ENCODE data around the gene PJA2.
A peak's percentile ranks its signal among the peaks of the same experiment; 100 is the strongest.

PJA2 gene

GRCh38 chr5:109324931-109325330 is 84.8 kb downstream of the PJA2 start:
- peak; percentile 41 for DNase-seq (ENCODE audit: low read depth)
- H3K4me3 ChIP-seq (replicated peaks; ENCODE audit: low read depth, low read length): no peak overlapping the region
- TF ChIP-seq CTCF (IDR thresholded peaks at IDR 0.05; ENCODE audit: low read length, missing control alignments): no peak

- no peak for TF ChIP-seq CTCF (IDR thresholded peaks at IDR 0.05; ENCODE audit: low read length, missing control alignments)
- no peak overlapping the region for H3K4me3 ChIP-seq (replicated peaks; ENCODE audit: low read depth, low read length)
- no peak for DNase-seq (ENCODE audit: low read depth)
These were observed 85.4 kb downstream of the PJA2 start for GRCh38 chr5:109324351-109324750.

GRCh38 chr5:109322694-109323093 is 87.1 kb downstream of the PJA2 start:
- H3K4me3 ChIP-seq (replicated peaks; ENCODE audit: low read depth, low read length): no peak overlapping the region
- no peak for TF ChIP-seq CTCF (IDR thresholded peaks at IDR 0.05; ENCODE audit: low read length, missing control alignments)
- no peak for DNase-seq (ENCODE audit: low read depth)

GRCh38 chr5:109319351-109319750 is 90.4 kb downstream of the PJA2 start:
- no peak for DNase-seq (ENCODE audit: low read depth)
- TF ChIP-seq CTCF (IDR thresholded peaks at IDR 0.05; ENCODE audit: low read length, missing control alignments): no peak
- no peak overlapping the region for H3K4me3 ChIP-seq (replicated peaks; ENCODE audit: low read depth, low read length)

- no peak for DNase-seq (ENCODE audit: low read depth)
- TF ChIP-seq CTCF (IDR thresholded peaks at IDR 0.05; ENCODE audit: low read length, missing control alignments): no peak
- no peak overlapping the region for H3K4me3 ChIP-seq (replicated peaks; ENCODE audit: low read depth, low read length)
These were observed 91.2 kb downstream of the PJA2 start for GRCh38 chr5:109318455-109319108.

GRCh38 chr5:109316634-109317033 is 93.1 kb downstream of the PJA2 start:
- no peak overlapping the region for H3K4me3 ChIP-seq (replicated peaks; ENCODE audit: low read depth, low read length)
- TF ChIP-seq CTCF (IDR thresholded peaks at IDR 0.05; ENCODE audit: low read length, missing control alignments): no peak
- DNase-seq (ENCODE audit: low read depth): peak; percentile 20

GRCh38 chr5:109315245-109315644 is 94.5 kb downstream of the PJA2 start:
- no peak for TF ChIP-seq CTCF (IDR thresholded peaks at IDR 0.05; ENCODE audit: low read length, missing control alignments)
- no peak for DNase-seq (ENCODE audit: low read depth)
- H3K4me3 ChIP-seq (replicated peaks; ENCODE audit: low read depth, low read length): no peak overlapping the region
